Kidney epithelial cell (primary cell): ENCODE measurements around the gene ZG16B. TPM values are rescaled to one million over a fixed set of nuclear protein-coding genes. Genes with fewer than 3 reads are reported as not detected.

ENCODE experiments used
- DNase-seq: peaks from one replicate; pipeline ENCODE4 v3.0.0-alpha.2; 2010; ENCODE audit warnings: low read depth
- H3K27me3 ChIP-seq: 2 replicates; pipeline ENCODE4 v1.6.0; 2011; ENCODE audit warnings: low read length; ENCODE audit not compliant: control insufficient read depth, insufficient read depth
- H3K36me3 ChIP-seq: 2 replicates; pipeline ENCODE4 v1.5.1; 2011; ENCODE audit warnings: low read length; ENCODE audit not compliant: control insufficient read depth, insufficient read depth
- H3K4me3 ChIP-seq: 2 replicates; pipeline ENCODE4 v1.5.1; 2011; ENCODE audit warnings: low read depth, mild to moderate bottlenecking, control low read depth, low read length
- total RNA-seq: library from RNA; depleted of rRNA; stranded (reverse); fragments of >200 nt; gene quantifications from 2 replicates; pipeline ENCODE4 v1.2.3, GENCODE V29; 2015
- TF ChIP-seq, protein P1 (sequence below): IDR thresholded peaks from 2 replicates; pipeline ENCODE4 v1.5.1; 2011; ENCODE audit warnings: mild to moderate bottlenecking, moderate library complexity, low read length, control low read depth, inconsistent platforms; ENCODE audit not compliant: insufficient read depth, poor library complexity, severe bottlenecking

Gene ZG16B
- total RNA-seq, 1 donor from 2014 or later: 1.1 TPM

GRCh38 chr16:2809149-2809760 is 20.8 kb upstream of the ZG16B start:
- DNase-seq: no peak
- no peak overlapping the region for H3K4me3 ChIP-seq
- peaks cover 11% of the 10 kb centered on the region for H3K27me3 ChIP-seq
- TF ChIP-seq, protein P1, sequence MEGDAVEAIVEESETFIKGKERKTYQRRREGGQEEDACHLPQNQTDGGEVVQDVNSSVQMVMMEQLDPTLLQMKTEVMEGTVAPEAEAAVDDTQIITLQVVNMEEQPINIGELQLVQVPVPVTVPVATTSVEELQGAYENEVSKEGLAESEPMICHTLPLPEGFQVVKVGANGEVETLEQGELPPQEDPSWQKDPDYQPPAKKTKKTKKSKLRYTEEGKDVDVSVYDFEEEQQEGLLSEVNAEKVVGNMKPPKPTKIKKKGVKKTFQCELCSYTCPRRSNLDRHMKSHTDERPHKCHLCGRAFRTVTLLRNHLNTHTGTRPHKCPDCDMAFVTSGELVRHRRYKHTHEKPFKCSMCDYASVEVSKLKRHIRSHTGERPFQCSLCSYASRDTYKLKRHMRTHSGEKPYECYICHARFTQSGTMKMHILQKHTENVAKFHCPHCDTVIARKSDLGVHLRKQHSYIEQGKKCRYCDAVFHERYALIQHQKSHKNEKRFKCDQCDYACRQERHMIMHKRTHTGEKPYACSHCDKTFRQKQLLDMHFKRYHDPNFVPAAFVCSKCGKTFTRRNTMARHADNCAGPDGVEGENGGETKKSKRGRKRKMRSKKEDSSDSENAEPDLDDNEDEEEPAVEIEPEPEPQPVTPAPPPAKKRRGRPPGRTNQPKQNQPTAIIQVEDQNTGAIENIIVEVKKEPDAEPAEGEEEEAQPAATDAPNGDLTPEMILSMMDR: no peak
- no peaks in the 10 kb centered on the region for H3K36me3 ChIP-seq

GRCh38 chr16:2810651-2811050 is 19.5 kb upstream of the ZG16B start:
- TF ChIP-seq, protein P1: no peak
- H3K36me3 ChIP-seq: no peaks in the 10 kb centered on the region
- DNase-seq: no peak
- H3K4me3 ChIP-seq: no peak overlapping the region
- peaks cover 11% of the 10 kb centered on the region for H3K27me3 ChIP-seq

GRCh38 chr16:2811703-2812471 is 18.2 kb upstream of the ZG16B start:
- Histone ChIP-seq H3K27me3 (peaks cover 7% of the 10 kb centered on the region), H3K4me3 (no peak overlapping the region), H3K36me3 (no peaks in the 10 kb centered on the region)
- TF ChIP-seq, protein P1: no peak
- DNase-seq: no peak

GRCh38 chr16:2813771-2814221 is 16.3 kb upstream of the ZG16B start:
- no peak for DNase-seq
- H3K4me3 ChIP-seq: no peak overlapping the region
- peaks cover 7% of the 10 kb centered on the region for H3K27me3 ChIP-seq
- H3K36me3 ChIP-seq: no peaks in the 10 kb centered on the region
- TF ChIP-seq, protein P1: no peak

DNA sequence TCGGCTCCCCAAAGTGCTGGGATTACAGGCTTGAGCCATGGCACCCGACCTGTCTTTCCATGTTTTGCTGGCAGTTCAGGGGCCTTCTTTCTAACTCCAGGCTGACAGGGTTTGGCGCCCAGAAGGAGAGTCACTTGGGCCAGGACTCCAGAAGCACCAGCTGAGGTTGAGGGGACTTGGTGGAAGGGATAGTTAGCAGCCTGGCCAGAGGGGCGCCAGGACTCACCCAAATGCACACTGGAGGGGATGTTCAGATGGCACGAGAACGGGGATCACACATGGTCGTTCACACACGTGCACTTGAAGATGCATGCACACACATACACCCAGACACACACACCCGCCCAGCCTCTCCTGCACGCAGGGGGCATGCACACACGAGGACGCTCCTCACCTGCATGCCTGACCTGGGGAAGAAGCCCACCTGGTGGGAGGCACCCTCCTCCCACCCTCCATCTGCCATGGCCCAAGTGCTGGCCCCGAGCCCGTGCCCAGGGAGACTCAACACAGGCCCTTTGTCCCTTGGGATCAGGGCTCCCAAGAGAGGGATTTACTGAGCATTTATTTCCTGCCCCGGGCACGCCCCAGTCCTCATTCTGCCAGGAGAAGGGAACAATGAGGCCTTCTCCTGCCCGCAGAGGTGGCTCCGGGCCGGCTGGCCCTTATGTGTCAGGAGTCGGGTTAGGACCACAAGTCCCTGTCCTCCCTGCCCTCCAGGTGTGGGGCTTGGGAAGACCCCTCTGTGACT is 15.4 kb upstream of the ZG16B start:
- Histone ChIP-seq H3K36me3 (no peaks in the 10 kb centered on the region), H3K4me3 (no peak overlapping the region), H3K27me3 (peaks cover 7% of the 10 kb centered on the region)
- DNase-seq: no peak
- TF ChIP-seq, protein P1: no peak
